K562 (cell line): ENCODE measurements around the gene POLD1. TPM values are rescaled to one million over a fixed set of nuclear protein-coding genes. Genes with fewer than 3 reads are reported as not detected.

Source experiments
- E2F3 ChIP-seq: fragments of 250-450 bp; sonication (Bioruptor Pico); IDR thresholded peaks from 2 replicates; pipeline ENCODE4 v1.4.0; 2020; ENCODE audit warnings: mild to moderate bottlenecking
- ELF1 ChIP-seq: fragments of 200-800 bp; sonication (Bioruptor generic); IDR thresholded peaks from 2 replicates; pipeline ENCODE4 v1.6.1; 2016; ENCODE audit warnings: missing genetic modification characterization, missing compliant biosample characterization
- IFI16 ChIP-seq: fragments of 250-450 bp; sonication (Bioruptor Pico); IDR thresholded peaks from 2 replicates; pipeline ENCODE4 v2.1.2; 2022; ENCODE audit warnings: mild to moderate bottlenecking, inconsistent platforms
- PCBP2 ChIP-seq: fragments of 200-400 bp; formaldehyde crosslinking; IDR thresholded peaks from 2 replicates; pipeline ENCODE4 v1.6.1; 2018; ENCODE audit warnings: low read length, low read depth, mild to moderate bottlenecking, moderate library complexity; ENCODE audit not compliant: poor library complexity, severe bottlenecking
- PHB ChIP-seq: fragments of 250-450 bp; sonication (Bioruptor Pico); IDR thresholded peaks from 2 replicates; pipeline ENCODE4 v1.5.0; 2021
- SMARCA5 ChIP-seq: fragments of 450-650 bp; IDR thresholded peaks from 2 replicates; pipeline ENCODE4 v1.6.1; 2016
- TAF9B ChIP-seq: fragments of 450-650 bp; IDR thresholded peaks from 2 replicates; pipeline ENCODE4 v1.6.1; 2018; ENCODE audit warnings: mild to moderate bottlenecking; ENCODE audit not compliant: partially characterized antibody
- ZNF212 ChIP-seq: fragments of 450-650 bp; formaldehyde crosslinking; IDR thresholded peaks from 2 replicates; pipeline ENCODE4 v1.4.0; 2020; ENCODE audit warnings: mild to moderate bottlenecking
- ZNF23 ChIP-seq: fragments of 250-450 bp; sonication (Bioruptor Pico); IDR thresholded peaks from 2 replicates; pipeline ENCODE4 v1.4.0; 2020; ENCODE audit warnings: mild to moderate bottlenecking
- ZNF384 ChIP-seq: IDR thresholded peaks from 2 replicates; pipeline ENCODE4 v1.6.1; 2012; ENCODE audit warnings: low read depth, low read length, improper control_type of control experiment
- ZNF584 ChIP-seq: fragments of 200-800 bp; sonication (Bioruptor generic); IDR thresholded peaks from 2 replicates; pipeline ENCODE4 v1.6.1; 2016; ENCODE audit warnings: low read depth, mild to moderate bottlenecking, missing genetic modification characterization, missing compliant biosample characterization
- ZNF699 ChIP-seq: fragments of 250-450 bp; sonication (Bioruptor Pico); IDR thresholded peaks from 2 replicates; pipeline ENCODE4 v1.8.0; 2021; ENCODE audit warnings: mild to moderate bottlenecking, moderate library complexity; ENCODE audit not compliant: insufficient replicate concordance
- ZSCAN32 ChIP-seq: fragments of 450-650 bp; formaldehyde crosslinking; IDR thresholded peaks from 2 replicates; pipeline ENCODE4 v1.4.0; 2020; ENCODE audit warnings: mild to moderate bottlenecking, moderate library complexity
- polyA plus RNA-seq, 8 experiments: library from polyadenylated mRNA; depleted of rRNA in 4 of 8; stranded (reverse) in 5 of 8; unstranded in 3 of 8; fragments of >200 nt; fragmentation: Nextera tagmentation in 2 of 8; fragmentation: Illumina TruSeq in 1 of 8; extraction: Ambion mirVana in 2 of 8; extraction: Trizol in 1 of 8; gene quantifications; 2 replicates each; pipeline versions ENCODE4 v1.2.1 to v1.2.3, GENCODE V29; 2011 to 2014; ENCODE audit warnings: inconsistent platforms in 1 of 8, missing spikeins in 1 of 8
- total RNA-seq, 7 experiments: library from RNA; depleted of rRNA in 6 of 7; stranded (reverse); fragments of >200 nt in 6 of 7; fragmentation: Illumina TruSeq in 2 of 7; extraction: Trizol in 2 of 7; gene quantifications; 2 replicates each; pipeline versions ENCODE4 v1.2.1 to v1.2.3, GENCODE V29; 2011 to 2021; ENCODE audit warnings: low replicate concordance in 1 of 7
- TF ChIP-seq, protein P1 (sequence below), 2 experiments: IDR thresholded peaks; 2 replicates each; pipeline ENCODE4 v1.6.1; 2011; ENCODE audit warnings: borderline replicate concordance in 1 of 2, control low read depth in 1 of 2, low read depth in 1 of 2, low read length in 1 of 2, mild to moderate bottlenecking in 1 of 2, mixed read lengths in 1 of 2, moderate library complexity in 1 of 2; ENCODE audit not compliant: insufficient read depth in 1 of 2, insufficient read length in 1 of 2, poor library complexity in 1 of 2, severe bottlenecking in 1 of 2; ENCODE audit errors: extremely low read depth in 1 of 2
- TF ChIP-seq, protein P2 (sequence below): sonication (generic); formaldehyde crosslinking; IDR thresholded peaks from 2 replicates; pipeline ENCODE4 v1.8.0; 2022; ENCODE audit warnings: missing genetic modification reagents, mild to moderate bottlenecking, borderline replicate concordance
- TF ChIP-seq, protein P3 (sequence below): fragments of 250-450 bp; sonication (Bioruptor Pico); IDR thresholded peaks from 2 replicates; pipeline ENCODE4 v1.8.0; 2022; ENCODE audit warnings: inconsistent platforms
- TF ChIP-seq, protein P4 (sequence below): fragments of 250-450 bp; sonication (Bioruptor Pico); IDR thresholded peaks from 2 replicates; pipeline ENCODE4 v1.5.0; 2022; ENCODE audit warnings: mild to moderate bottlenecking
- TF ChIP-seq, protein P5 (sequence below): fragments of 450-650 bp; formaldehyde crosslinking; IDR thresholded peaks from 2 replicates; pipeline ENCODE4 v1.4.0; 2022; ENCODE audit warnings: missing genetic modification characterization

POLD1 gene
- total and polyA plus RNA-seq, 9 of the 15 experiments (the other 6 are each of a cell fraction or from before 2014, with no cell fraction given): 1.3 to 312 (median 47.8) TPM

DNA sequence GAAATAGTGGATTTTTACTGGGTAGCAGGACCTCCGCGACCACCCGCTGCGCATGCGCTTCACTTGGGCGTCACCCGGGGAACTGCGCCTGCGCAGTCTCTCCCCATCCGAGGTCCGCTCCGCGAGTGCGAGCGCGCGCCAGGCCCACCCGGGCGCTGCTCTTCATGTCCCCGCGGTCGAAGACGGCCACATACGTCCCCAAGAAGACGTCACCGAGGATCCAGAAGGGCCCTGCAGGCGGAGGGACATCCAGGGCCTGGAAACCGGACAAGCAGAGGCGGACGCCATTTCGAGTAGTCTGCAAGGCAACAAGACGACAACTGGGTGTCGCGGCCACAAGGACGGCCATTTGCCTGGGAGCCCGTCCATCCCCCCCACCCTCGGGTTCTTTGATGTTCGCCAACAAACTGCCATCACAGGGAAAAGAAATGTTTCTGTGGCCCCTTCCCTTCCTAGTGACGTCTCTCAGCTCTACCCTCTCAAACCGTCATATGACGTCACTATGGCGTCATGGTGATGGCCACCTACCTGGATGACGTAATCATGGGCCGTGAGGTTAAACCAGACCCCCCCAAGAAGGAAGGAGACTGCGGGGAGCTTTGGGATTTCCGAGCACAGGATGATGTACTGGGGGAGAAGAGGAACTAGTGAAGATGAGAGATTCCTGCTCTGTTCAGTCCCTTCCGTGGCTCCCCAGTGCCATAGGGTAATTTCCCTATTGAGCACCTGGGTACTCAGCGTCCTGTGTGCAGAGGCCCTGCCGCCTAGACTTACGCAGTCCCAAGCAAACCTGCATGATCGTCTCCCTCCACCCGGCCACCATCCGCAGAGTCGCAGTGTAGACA lies 25.4 kb upstream of the POLD1 start (continued):
- TF ChIP-seq, protein P1, sequence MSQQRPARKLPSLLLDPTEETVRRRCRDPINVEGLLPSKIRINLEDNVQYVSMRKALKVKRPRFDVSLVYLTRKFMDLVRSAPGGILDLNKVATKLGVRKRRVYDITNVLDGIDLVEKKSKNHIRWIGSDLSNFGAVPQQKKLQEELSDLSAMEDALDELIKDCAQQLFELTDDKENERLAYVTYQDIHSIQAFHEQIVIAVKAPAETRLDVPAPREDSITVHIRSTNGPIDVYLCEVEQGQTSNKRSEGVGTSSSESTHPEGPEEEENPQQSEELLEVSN (IDR thresholded peaks at IDR 0.05; ENCODE audit: borderline replicate concordance in 1 of 2, extremely low read depth in 1 of 2, insufficient read depth in 1 of 2, insufficient read length in 1 of 2, low read depth in 1 of 2, low read length in 1 of 2, poor library complexity in 1 of 2, severe bottlenecking in 1 of 2): peak; percentile 79 to 92
- TF ChIP-seq, protein P2, sequence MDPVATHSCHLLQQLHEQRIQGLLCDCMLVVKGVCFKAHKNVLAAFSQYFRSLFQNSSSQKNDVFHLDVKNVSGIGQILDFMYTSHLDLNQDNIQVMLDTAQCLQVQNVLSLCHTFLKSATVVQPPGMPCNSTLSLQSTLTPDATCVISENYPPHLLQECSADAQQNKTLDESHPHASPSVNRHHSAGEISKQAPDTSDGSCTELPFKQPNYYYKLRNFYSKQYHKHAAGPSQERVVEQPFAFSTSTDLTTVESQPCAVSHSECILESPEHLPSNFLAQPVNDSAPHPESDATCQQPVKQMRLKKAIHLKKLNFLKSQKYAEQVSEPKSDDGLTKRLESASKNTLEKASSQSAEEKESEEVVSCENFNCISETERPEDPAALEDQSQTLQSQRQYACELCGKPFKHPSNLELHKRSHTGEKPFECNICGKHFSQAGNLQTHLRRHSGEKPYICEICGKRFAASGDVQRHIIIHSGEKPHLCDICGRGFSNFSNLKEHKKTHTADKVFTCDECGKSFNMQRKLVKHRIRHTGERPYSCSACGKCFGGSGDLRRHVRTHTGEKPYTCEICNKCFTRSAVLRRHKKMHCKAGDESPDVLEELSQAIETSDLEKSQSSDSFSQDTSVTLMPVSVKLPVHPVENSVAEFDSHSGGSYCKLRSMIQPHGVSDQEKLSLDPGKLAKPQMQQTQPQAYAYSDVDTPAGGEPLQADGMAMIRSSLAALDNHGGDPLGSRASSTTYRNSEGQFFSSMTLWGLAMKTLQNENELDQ (CRISPR knock-in tag): no peak
- TF ChIP-seq ZNF584 (CRISPR knock-in tag) (no peak), PCBP2 (no peak), ELF1 (tag) (no peak), ZNF384 (no peak), ZSCAN32 (CRISPR knock-in tag) (no peak), SMARCA5 (no peak), E2F3 (peak; percentile 42; the same call in 1 of the 2 replicates), ZNF23 (no peak), ZNF699 (CRISPR knock-in tag) (no peak), TAF9B (no peak), PHB (CRISPR knock-in tag) (no peak), ZNF212 (CRISPR knock-in tag) (no peak), IFI16 (CRISPR knock-in tag) (no peak)
- TF ChIP-seq, protein P3, sequence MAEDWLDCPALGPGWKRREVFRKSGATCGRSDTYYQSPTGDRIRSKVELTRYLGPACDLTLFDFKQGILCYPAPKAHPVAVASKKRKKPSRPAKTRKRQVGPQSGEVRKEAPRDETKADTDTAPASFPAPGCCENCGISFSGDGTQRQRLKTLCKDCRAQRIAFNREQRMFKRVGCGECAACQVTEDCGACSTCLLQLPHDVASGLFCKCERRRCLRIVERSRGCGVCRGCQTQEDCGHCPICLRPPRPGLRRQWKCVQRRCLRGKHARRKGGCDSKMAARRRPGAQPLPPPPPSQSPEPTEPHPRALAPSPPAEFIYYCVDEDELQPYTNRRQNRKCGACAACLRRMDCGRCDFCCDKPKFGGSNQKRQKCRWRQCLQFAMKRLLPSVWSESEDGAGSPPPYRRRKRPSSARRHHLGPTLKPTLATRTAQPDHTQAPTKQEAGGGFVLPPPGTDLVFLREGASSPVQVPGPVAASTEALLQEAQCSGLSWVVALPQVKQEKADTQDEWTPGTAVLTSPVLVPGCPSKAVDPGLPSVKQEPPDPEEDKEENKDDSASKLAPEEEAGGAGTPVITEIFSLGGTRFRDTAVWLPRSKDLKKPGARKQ (CRISPR knock-in tag): no peak
- TF ChIP-seq, protein P4, sequence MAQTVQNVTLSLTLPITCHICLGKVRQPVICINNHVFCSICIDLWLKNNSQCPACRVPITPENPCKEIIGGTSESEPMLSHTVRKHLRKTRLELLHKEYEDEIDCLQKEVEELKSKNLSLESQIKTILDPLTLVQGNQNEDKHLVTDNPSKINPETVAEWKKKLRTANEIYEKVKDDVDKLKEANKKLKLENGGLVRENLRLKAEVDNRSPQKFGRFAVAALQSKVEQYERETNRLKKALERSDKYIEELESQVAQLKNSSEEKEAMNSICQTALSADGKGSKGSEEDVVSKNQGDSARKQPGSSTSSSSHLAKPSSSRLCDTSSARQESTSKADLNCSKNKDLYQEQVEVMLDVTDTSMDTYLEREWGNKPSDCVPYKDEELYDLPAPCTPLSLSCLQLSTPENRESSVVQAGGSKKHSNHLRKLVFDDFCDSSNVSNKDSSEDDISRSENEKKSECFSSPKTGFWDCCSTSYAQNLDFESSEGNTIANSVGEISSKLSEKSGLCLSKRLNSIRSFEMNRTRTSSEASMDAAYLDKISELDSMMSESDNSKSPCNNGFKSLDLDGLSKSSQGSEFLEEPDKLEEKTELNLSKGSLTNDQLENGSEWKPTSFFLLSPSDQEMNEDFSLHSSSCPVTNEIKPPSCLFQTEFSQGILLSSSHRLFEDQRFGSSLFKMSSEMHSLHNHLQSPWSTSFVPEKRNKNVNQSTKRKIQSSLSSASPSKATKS (CRISPR knock-in tag): no peak
- TF ChIP-seq, protein P5, sequence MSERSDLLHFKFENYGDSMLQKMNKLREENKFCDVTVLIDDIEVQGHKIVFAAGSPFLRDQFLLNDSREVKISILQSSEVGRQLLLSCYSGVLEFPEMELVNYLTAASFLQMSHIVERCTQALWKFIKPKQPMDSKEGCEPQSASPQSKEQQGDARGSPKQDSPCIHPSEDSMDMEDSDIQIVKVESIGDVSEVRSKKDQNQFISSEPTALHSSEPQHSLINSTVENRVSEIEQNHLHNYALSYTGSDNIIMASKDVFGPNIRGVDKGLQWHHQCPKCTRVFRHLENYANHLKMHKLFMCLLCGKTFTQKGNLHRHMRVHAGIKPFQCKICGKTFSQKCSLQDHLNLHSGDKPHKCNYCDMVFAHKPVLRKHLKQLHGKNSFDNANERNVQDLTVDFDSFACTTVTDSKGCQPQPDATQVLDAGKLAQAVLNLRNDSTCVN (CRISPR knock-in tag): no peak
